PC-3 (cell line): Measurements from ENCODE around the gene DNM3. TPM values are rescaled to one million over a fixed set of nuclear protein-coding genes. Genes with fewer than 3 reads are reported as not detected.

Experiments
- ATAC-seq: fragments of 200-7000 bp; cut with Tn5 transposase; 2 replicates; pipeline ENCODE4 v1.9.1; 2020; ENCODE audit warnings: mild to moderate bottlenecking, moderate library complexity
- BruUV-seq: library from RNA; stranded (reverse); fragments of 400-500 nt; replicated peaks from 2 replicates; lab custom pipeline; 2021; lab: Mats Ljungman, UMichigan
- CTCF ChIA-PET: fragments of 300-600 bp; sonication (Branson Sonifier 250); formaldehyde crosslinking; loops from one replicate; lab custom pipeline; 2022; ENCODE audit warnings: antibody characterized with exemption; lab: Charles Lee
- POLR2A ChIA-PET: fragments of 300-600 bp; sonication (Branson Sonifier 250); formaldehyde crosslinking; loops from one replicate; lab custom pipeline; 2022; ENCODE audit warnings: antibody characterized with exemption; ENCODE audit not compliant: unreplicated experiment; lab: Charles Lee
- DNase-seq: peaks from one replicate; pipeline ENCODE4 v3.0.0-alpha.2; 2015
- H2AFZ ChIP-seq: fragments of 300-600 bp; sonication (generic); 2 replicates; pipeline ENCODE4 v1.6.0; 2016; ENCODE audit warnings: antibody characterized with exemption, low read length
- H3F3A ChIP-seq: fragments of 300-600 bp; sonication (generic); one replicate; pipeline ENCODE4 v1.6.0; 2017; ENCODE audit warnings: antibody characterized with exemption, low read length, control low read depth, mild to moderate bottlenecking; ENCODE audit not compliant: unreplicated experiment
- H3K27ac ChIP-seq: fragments of 300-600 bp; sonication (generic); 2 replicates; pipeline ENCODE4 v1.5.1; 2016; ENCODE audit warnings: mild to moderate bottlenecking, low read length
- H3K27me3 ChIP-seq: fragments of 300-600 bp; sonication (generic); 2 replicates; pipeline ENCODE4 v1.6.1; 2016; ENCODE audit warnings: low read length, mixed read lengths
- H3K36me3 ChIP-seq: fragments of 300-600 bp; sonication (generic); 2 replicates; pipeline ENCODE4 v1.6.1; 2016; ENCODE audit warnings: low read depth, mixed run types, low read length, mixed read lengths
- H3K4me1 ChIP-seq: fragments of 300-600 bp; sonication (generic); 2 replicates; pipeline ENCODE4 v1.5.1; 2016; ENCODE audit warnings: low read length; ENCODE audit not compliant: insufficient read depth
- H3K4me2 ChIP-seq: fragments of 300-600 bp; sonication (generic); 2 replicates; pipeline ENCODE4 v1.6.0; 2016; ENCODE audit warnings: low read length
- H3K4me3 ChIP-seq: fragments of 300-600 bp; sonication (generic); 2 replicates; pipeline ENCODE4 v1.5.1; 2016; ENCODE audit warnings: mild to moderate bottlenecking, low read length, mixed read lengths
- H3K79me2 ChIP-seq: fragments of 300-600 bp; sonication (generic); 2 replicates; pipeline ENCODE4 v1.6.1; 2017; ENCODE audit warnings: low read length, mixed read lengths
- H3K9ac ChIP-seq: fragments of 300-600 bp; sonication (generic); 2 replicates; pipeline ENCODE4 v1.6.0; 2016; ENCODE audit warnings: mild to moderate bottlenecking, low read length
- H3K9me2 ChIP-seq: fragments of 300-600 bp; sonication (generic); replicated peaks from 2 replicates; pipeline ENCODE4 v1.6.1; 2016; ENCODE audit warnings: mixed run types, low read length, mixed read lengths
- H3K9me3 ChIP-seq: fragments of 300-600 bp; sonication (generic); 2 replicates; pipeline ENCODE4 v1.6.1; 2016; ENCODE audit warnings: low read length, mixed read lengths
- H4K20me1 ChIP-seq: fragments of 300-600 bp; sonication (generic); 2 replicates; pipeline ENCODE4 v1.6.1; 2016; ENCODE audit warnings: low read length, mixed read lengths
- EZH2 ChIP-seq: fragments of 300-600 bp; sonication (generic); IDR thresholded peaks from one replicate; pipeline ENCODE4 v1.6.1; 2017; ENCODE audit warnings: antibody characterized with exemption, mild to moderate bottlenecking, low read length; ENCODE audit not compliant: unreplicated experiment
- EZH2phosphoT487 ChIP-seq: fragments of 300-600 bp; sonication (generic); IDR thresholded peaks from 2 replicates; pipeline ENCODE4 v1.6.1; 2018; ENCODE audit warnings: mild to moderate bottlenecking, antibody characterized with exemption, low read length, borderline replicate concordance
- intact Hi-C: fragments of 100-400 bp; cut with micrococcal nuclease; formaldehyde crosslinking; loops from 2 replicates; pipeline ENCODE4 v1.9.0; 2023
- total RNA-seq: library from RNA; depleted of rRNA; stranded (reverse); fragments of >200 nt; gene quantifications from 2 replicates; pipeline ENCODE4 v1.2.3, GENCODE V29; 2014
- TF ChIP-seq, protein P1 (sequence below): fragments of 300-600 bp; sonication (generic); conservative IDR thresholded peaks from 2 replicates; pipeline ENCODE4 v1.5.1; 2017; ENCODE audit warnings: antibody characterized with exemption, low read depth, mild to moderate bottlenecking, low read length

DNM3 gene
- total RNA-seq, 1 experiment from 2014 or later = 0.98 TPM

DNA sequence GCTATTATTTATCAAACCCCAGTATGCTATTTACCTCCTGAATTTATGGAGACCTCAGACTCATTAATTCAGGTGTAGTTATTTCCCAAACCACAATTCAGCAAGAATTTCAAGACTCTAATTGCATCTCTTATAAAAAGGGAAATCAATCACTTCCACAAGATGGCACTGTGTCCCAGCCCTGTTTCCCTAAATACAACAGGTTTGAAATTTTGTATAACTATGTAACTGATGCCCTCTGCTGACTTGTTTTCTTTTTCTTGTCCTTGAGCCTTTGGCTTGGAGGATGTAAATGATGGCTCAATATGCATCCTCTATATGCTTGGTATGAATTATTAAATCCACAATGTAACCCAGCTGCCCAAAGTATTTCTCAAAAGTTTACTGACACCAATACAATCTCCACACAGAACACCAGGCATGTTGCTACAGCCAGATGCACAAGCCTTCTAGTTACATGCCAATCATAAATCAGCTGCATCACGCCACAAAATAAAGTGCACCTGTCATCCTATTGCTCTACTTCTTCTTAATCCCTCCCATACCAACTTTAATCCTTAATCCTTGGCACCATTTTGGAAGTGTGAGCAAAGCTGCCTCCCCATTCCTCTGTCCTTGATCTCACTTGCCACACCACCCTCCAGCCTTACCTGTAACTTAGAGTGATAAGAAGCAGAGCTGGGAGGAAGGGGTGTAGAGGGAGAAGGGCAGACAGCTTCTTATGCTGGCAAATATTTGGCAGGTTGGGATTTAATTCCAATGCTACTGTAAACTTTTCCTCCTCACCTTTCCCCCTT is 588.2 kb downstream of the DNM3 start:
- H3K79me2 ChIP-seq = no peaks in the 10 kb centered on the region
- peaks cover 20% of the 10 kb centered on the region for H3K4me1 ChIP-seq
- no peaks in the 10 kb centered on the region for H4K20me1 ChIP-seq
- H3K9ac ChIP-seq = no peak overlapping the region
- H3F3A ChIP-seq = no peaks in the 10 kb centered on the region
- H3K27me3 ChIP-seq = no peaks in the 10 kb centered on the region
- no peak overlapping the region for H3K4me3 ChIP-seq
- ATAC-seq (peak; percentile 76), DNase-seq (peak; percentile 99)
- no peak overlapping the region for H2AFZ ChIP-seq
- H3K4me2 ChIP-seq = no peak overlapping the region
- H3K27ac ChIP-seq = no peak overlapping the region
- CTCF ChIA-PET = interaction anchor here (0.6 to 1.4 kb wide), 7 partner anchors 15 to 774 kb away, joined by 3 to 13 read pairs (median 4); no protein-coding TSS in a partner anchor
- POLR2A ChIA-PET = interaction anchor here (0.5 to 1.1 kb wide), 2 partner anchors 13 to 14 kb away, joined by 3 read pairs; partner anchors contain the start of gene PIGC
- no TSS peak for BruUV-seq
- intact Hi-C loops = loop anchor here (1.0 to 10.0 kb wide), 10 partner anchors 15 to 712 kb away; partner anchors contain the start of gene PIGC
- H3K9me2 ChIP-seq = no peaks in the 10 kb centered on the region
- TF ChIP-seq, protein P1, sequence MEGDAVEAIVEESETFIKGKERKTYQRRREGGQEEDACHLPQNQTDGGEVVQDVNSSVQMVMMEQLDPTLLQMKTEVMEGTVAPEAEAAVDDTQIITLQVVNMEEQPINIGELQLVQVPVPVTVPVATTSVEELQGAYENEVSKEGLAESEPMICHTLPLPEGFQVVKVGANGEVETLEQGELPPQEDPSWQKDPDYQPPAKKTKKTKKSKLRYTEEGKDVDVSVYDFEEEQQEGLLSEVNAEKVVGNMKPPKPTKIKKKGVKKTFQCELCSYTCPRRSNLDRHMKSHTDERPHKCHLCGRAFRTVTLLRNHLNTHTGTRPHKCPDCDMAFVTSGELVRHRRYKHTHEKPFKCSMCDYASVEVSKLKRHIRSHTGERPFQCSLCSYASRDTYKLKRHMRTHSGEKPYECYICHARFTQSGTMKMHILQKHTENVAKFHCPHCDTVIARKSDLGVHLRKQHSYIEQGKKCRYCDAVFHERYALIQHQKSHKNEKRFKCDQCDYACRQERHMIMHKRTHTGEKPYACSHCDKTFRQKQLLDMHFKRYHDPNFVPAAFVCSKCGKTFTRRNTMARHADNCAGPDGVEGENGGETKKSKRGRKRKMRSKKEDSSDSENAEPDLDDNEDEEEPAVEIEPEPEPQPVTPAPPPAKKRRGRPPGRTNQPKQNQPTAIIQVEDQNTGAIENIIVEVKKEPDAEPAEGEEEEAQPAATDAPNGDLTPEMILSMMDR = peak; percentile 100
- no peak for TF ChIP-seq EZH2
- no peaks in the 10 kb centered on the region for H3K9me3 ChIP-seq
- no peaks in the 10 kb centered on the region for H3K36me3 ChIP-seq

DNA sequence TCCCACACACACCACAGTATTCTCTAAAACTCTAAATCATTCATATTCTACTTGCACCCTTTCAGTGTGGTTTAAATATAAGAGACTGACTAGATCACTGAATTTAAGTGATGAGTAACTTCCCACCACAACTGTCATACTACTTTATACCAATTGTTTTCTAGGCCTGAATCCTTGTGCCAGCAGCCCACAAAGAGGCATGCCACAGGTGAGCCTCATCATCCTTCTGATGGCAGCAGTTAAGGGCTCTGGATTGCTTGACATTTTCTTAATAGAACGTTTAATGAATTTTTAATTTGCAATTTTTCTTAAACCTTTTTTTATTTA is 588.8 kb downstream of the DNM3 start:
- no peaks in the 10 kb centered on the region for H3K9me2 ChIP-seq
- BruUV-seq = no TSS peak
- ChIA-PET CTCF (interaction anchor here (0.6 to 1.4 kb wide), 6 partner anchors 15 to 773 kb away, joined by 3 to 13 read pairs (median 5); no protein-coding TSS in a partner anchor), POLR2A (interaction anchor here (1.1 kb wide), 1 partner anchor 13 kb away, joined by 3 read pairs; the partner anchor contains the start of gene PIGC)
- TF ChIP-seq, protein P1 = no peak
- TF ChIP-seq EZH2 (no peak), EZH2phosphoT487 (no peak)
- H3K4me2 ChIP-seq = no peak overlapping the region
- no peaks in the 10 kb centered on the region for H3F3A ChIP-seq
- H3K4me1 ChIP-seq = peaks cover 20% of the 10 kb centered on the region
- no peaks in the 10 kb centered on the region for H3K9me3 ChIP-seq
- H3K36me3 ChIP-seq = no peaks in the 10 kb centered on the region
- no peaks in the 10 kb centered on the region for H3K27me3 ChIP-seq
- no peak overlapping the region for H3K27ac ChIP-seq
- H3K4me3 ChIP-seq = no peak overlapping the region
- no peaks in the 10 kb centered on the region for H4K20me1 ChIP-seq
- ATAC-seq (no peak), DNase-seq (no peak)
- intact Hi-C loops = no loop called here
- H2AFZ ChIP-seq = no peak overlapping the region
- H3K9ac ChIP-seq = no peak overlapping the region
- H3K79me2 ChIP-seq = no peaks in the 10 kb centered on the region

DNA sequence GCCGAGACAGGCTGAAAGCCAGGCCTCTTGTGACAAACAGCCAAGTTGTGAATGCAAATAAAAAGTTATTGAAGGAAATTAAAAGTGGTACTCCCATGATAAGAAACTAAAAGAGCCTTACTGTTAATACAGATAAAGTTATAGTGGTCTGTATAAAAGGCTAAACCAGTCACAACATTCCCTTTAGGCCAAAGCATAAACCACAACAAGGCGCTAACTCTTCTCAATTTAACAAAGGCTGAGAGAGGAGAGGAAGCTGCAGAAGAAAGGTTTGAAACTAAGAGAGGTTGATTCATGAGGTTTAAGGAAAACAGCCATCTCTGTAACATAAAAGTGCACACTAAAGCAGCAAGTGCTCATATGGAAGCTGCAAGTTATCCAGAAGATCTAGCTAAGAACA is 589.9 kb downstream of the DNM3 start:
- Histone ChIP-seq H3K9ac (no peak overlapping the region), H3K79me2 (no peaks in the 10 kb centered on the region), H2AFZ (no peak overlapping the region), H3K9me3 (no peaks in the 10 kb centered on the region), H3K4me3 (no peak overlapping the region), H3F3A (no peaks in the 10 kb centered on the region), H3K4me1 (peaks cover 20% of the 10 kb centered on the region), H3K4me2 (peak overlapping the region; percentile 58; the same call in 1 of the 2 replicates), H3K27me3 (no peaks in the 10 kb centered on the region), H3K27ac (no peak overlapping the region), H3K36me3 (no peaks in the 10 kb centered on the region), H3K9me2 (no peaks in the 10 kb centered on the region), H4K20me1 (no peaks in the 10 kb centered on the region)
- no peak for DNase-seq
- no TSS peak for BruUV-seq
- no peak for TF ChIP-seq EZH2phosphoT487
- TF ChIP-seq EZH2 = no peak
- TF ChIP-seq, protein P1 = no peak
- ChIA-PET POLR2A (no interaction called here), CTCF (interaction anchor here (0.7 to 1.4 kb wide), 3 partner anchors 13 to 429 kb away, joined by 3 to 7 read pairs (median 3); no protein-coding TSS in a partner anchor)
- intact Hi-C loops = no loop called here
- no peak for ATAC-seq
